GM19035 (cell line): ENCODE measurements around the gene RGS10.

Experiments
- ATAC-seq: cut with Tn5 transposase; IDR thresholded peaks from one replicate; pipeline ENCODE4 v1.9.1; 2021; ENCODE audit not compliant: unreplicated experiment

The RGS10 gene

DNA sequence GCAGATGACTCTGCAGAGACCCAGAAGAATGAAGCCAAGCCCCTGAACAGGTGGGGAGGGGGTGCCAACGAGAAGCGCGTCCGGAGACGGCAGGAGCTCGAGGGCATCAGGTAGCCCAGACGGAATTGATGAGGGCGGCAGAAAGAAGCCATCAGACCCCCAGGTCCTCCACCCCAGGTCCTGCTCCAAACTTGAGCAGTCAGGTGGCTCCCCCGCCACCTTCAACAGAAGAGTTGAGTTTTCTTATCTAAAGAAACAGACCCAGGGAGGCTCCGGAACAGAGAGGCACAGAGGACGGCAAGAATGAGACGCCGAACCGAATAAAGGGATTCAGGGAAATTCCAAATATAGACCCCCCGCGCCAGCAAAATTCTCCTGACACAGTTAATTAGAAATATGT is 22.2 kb downstream of the RGS10 start:
- no peak for ATAC-seq

- no peak for ATAC-seq
Observed at GRCh38 chr10:119518936-119519335, 23.6 kb downstream of the RGS10 start.

- ATAC-seq = peak; percentile 24
Observed at GRCh38 chr10:119518176-119518575, 24.3 kb downstream of the RGS10 start.

GRCh38 chr10:119517235-119518141 is 25.0 kb downstream of the RGS10 start:
- peak; percentile 58 for ATAC-seq

DNA sequence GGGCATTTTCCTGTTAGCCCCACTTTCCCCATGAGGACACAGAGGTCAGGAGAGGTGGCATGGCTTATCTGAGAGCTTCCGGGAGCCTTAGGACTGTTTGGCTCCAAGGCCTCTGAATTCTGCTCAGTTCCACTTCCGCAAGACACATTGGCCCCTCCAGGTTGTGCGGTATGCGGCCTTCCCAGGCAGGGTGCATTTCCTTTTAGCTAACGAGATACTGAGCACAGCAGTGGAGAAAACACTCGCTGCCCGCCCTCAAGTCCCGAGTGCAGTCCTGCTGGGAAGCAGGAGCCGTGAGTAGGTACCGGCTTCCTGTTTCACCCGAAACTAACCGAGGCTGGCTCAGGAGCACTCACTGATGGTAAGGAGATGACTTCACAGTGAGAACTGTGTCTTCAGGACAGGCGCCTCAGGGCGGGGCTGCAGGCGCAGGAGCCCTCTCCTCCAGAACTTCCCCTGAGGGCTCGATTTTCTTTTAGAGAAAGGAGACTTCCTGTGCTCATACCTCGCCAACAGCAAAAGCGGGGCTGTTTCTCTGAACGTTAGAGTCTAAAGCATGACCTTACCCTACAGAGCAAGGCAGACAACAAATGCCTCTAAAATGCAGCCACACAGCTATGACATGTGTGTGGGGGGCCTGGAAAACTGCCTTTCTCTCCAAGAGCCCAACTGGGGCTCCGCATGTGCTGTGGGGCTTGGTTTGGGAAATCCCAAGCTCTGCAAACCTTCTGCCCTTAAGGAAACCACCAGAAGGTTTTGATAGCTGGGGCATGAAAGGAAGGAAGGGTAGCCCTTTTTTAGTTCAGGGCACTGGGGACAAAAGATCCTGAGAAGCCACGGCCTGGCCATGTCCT is 25.9 kb downstream of the RGS10 start:
- peak; percentile 70 for ATAC-seq

DNA sequence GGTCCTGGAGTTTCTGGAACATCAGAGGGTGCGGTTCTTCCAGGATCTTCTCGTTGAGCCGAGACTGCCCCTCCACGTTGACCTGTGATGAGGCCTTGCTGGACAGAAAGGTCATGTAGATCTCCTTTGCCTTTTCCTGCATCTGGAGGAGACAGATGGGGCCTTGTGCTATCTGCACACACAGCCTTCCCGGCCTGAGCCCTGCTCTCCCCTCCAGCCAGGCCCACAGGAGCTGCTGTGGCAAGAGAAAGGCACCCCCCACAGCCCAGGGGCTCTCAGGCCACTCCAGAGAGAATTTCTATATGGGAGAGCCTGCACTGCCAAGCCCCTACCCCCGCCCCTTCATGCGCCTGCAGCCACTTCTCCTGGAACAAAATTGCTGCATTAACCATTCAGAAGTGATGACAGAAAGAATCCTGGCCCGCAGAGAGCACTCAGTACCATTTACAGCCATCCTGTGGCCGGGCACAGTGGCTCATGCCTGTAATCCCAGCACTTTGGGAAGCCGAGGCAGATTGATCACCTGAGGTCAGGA is 26.9 kb downstream of the RGS10 start:
- ATAC-seq = no peak

GRCh38 chr10:119514819-119515218 is 27.7 kb downstream of the RGS10 start:
- ATAC-seq = no peak

GRCh38 chr10:119511828-119512515 is 30.5 kb downstream of the RGS10 start:
- ATAC-seq = no peak

DNA sequence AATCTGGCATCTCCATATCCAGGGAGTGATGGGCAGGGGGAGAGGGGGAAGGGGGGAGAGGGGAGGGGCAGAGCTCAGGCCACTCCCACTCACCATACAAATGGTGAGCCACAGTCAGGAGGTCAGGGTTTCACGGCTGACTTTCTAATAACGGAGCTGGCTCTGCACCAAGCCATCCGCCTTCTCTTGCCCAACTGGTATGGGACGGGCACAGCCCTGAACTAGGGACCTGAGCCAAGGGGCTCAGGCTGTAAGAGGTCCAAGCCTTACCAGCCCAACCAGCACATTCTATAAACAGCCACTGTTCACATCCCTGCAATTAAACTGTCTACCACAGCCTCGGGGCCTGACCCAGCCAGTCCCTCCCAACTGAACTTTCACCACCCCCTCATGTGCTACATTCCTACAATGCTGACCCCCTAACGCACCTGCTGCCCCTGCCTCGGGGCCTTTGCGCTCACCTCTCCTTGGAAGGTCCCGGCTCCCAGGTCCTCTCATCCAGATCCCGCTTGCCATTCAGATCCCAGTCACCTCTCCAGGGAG is 32.5 kb downstream of the RGS10 start:
- ATAC-seq = no peak

DNA sequence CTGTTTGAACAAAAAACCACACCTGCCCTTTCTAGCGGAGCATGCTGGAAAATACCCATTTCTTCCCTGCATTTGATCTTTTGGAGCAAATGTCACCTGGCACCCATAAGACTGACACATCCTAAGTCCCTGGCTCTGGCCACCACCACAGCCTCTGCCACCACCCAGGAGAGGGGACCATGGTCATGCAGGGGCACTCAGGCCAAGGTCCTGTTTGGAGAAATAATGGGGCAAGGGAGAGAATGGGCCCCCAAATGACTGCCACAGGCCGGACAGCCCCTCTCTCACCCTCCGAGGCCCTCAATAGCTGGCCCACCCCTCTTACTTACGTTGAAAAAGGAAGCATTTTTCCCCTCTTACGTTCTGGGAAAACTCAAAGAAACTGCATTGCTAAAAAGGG is 35.4 kb downstream of the RGS10 start:
- no peak for ATAC-seq

GRCh38 chr10:119505588-119506315 is 36.8 kb downstream of the RGS10 start:
- no peak for ATAC-seq

- ATAC-seq = no peak
Observed at GRCh38 chr10:119505131-119505551, 37.4 kb downstream of the RGS10 start.

DNA sequence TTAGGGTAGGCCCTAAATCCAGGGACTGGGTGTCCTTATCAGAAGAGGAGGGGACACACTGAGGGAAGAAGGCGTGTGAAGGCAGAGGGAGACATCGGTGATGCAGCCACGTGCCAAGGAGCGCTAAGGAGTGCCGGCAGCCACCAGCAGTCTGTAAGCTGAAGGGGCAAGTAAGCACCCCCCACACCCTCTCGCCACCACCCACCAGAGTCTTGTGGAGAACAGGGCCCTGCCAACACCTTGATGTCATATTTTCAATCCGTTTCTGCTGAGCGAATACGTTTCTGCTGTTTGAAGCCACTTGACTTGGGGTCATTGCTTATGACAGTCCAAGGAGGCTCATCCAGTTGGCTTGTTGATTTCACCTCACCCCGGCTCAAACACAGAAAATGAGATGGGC is 37.9 kb downstream of the RGS10 start:
- no peak for ATAC-seq

DNA sequence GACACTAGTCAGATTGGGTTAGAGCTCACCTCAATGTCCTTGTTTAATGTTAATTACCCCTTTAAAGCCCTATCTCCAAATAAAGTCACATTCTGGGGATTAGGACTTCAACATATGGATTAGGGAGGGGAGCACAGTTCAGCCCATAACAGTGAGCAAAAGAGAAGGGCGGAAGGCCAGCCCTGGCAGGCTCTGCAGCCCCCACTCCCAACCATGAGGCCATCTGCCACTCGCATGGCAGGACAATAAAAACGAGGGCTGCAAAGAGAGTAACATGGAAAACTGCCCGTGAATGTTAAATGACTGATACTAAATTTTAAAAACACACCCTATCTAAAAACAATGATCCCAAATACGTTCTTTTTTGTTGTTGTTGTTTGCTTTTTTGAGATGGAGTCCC is 38.7 kb downstream of the RGS10 start:
- ATAC-seq = no peak

DNA sequence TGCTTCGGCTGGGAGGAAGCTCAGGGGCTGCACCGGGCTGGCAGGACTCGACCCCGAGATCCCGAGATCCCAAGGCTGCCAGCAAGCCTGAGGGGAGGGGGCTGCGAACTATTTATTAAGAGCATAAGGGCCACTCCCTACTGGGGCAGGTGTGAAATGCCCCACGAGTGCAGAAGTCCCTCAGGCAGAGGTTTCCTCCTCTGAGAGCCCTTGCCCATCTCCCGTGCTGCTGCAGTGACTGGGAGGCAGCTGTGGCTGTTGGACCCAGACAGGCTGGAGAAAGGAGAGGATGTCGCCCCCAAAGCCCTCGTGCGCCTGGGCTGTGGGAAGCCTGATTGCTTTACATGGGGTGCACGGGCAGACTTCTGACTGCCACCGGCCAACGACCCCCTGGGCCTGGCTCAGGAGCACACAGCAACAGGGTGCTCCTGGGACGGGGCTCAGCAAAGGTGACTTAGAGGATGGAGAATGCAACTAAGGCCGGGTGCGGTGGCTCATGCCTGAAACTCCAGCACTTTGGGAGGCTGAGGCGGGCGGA is 39.8 kb downstream of the RGS10 start:
- ATAC-seq = no peak

DNA sequence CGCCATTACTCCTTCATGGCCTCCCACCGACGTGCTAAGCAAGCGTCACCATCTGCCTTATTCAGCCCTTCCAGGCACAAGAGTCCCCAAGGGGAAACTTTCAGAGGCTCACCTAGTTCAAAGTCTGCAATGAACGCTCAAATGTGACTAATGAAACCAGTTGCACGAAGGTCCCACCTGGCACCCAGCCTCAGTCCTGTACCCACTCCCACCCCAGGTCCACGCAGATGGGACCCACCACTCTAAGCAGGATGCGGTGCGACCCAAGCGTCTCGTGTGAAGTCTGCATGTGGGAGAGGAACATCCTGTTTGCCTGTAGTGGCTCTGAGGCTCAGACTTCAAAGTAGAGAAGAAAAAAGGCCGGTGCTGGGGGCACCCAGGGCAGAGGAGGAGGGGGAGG is 40.3 kb downstream of the RGS10 start:
- ATAC-seq = no peak

- ATAC-seq = no peak
Observed at GRCh38 chr10:119501690-119502089, 40.8 kb downstream of the RGS10 start.

- no peak for ATAC-seq
Observed at GRCh38 chr10:119500821-119501220, 41.7 kb downstream of the RGS10 start.

- ATAC-seq = no peak
Observed at GRCh38 chr10:119500123-119500795, 42.3 kb downstream of the RGS10 start.
